Ramos (cell line): ENCODE results near the gene POLR2E.

Source experiments
- in situ Hi-C: fragments of 300-500 bp; cut with MboI; formaldehyde crosslinking; loops from one replicate; pipeline ENCODE4 v1.14.3; 2022; ENCODE audit warnings: low sequenced_read_pairs; ENCODE audit not compliant: unreplicated experiment

POLR2E gene

DNA sequence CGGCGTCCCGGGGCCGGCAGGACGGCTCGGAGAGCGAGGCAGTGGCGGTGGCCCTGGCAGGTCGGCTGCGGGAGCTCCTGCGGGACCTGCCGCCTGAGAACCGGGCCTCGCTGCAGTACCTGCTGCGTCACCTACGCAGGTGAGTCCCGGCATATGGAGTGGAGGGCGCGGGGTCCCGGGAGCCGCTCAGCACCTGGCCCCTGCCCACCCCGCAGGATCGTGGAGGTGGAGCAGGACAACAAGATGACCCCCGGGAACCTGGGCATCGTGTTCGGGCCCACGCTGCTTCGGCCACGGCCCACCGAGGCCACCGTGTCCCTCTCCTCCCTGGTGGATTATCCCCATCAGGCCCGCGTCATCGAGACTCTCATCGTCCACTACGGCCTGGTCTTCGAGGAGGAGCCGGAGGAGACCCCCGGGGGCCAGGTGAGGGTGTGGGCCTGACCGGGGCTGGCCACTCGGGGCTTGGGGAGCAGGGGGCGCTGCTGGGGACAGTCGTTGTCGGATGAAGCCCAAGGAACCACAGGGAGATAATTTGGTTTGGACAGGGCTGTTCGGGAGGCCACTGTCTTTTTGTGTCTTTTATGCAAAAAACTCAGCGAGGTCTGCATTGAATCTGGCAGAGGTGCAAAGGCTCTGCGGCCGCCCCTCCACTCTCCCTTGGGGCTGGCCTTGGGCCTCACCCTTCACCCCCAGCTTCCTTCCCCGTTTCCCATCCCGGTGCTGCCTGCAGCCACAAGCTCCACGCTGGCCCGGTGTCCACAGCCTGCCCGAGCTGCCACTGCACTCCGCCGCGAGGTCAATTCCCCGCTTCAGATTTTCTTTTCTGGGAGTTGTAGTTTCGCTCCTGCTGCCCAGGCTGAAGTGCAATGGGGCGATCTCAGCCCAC, 12.0 kb downstream of the POLR2E start:
- in situ Hi-C loops = no loop called here

DNA sequence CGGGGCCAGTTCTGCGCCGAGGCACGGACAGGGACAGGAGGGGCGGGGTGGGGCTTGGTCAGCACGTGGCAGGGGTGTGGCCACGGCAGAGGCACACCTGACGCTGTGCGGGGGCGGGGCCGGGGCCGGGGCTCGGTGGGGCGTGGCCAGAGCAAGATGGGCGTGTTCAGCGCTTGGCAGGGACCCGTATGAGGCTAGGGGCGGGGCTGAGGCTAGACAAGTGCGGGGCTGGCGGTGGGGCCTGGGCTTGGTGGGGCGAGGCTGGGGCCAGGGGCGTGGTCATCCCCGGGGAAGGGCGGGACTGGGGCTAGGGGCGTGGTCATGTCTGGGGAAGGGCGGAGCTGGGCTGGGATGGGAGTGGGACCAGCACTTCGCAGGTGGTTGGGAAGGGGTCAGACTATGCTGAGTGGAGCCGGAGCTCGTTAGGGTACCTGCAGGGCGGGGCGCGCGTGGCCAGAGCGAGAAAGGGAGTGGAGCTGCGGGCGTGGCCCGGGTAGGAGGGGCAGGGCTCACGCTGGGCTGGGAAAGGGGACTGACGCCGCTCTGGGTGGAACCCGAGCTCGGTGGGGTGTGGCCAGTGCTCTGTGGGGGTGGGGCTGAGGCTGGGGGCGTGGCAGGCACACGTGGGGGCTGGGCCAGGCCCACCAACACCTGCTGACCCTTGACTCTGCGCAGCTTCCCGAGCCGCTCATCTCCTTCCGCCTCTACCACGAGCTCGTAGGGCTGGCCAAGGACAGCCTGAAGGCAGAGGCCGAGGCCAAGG, 12.8 kb downstream of the POLR2E start:
- in situ Hi-C loops = no loop called here

DNA sequence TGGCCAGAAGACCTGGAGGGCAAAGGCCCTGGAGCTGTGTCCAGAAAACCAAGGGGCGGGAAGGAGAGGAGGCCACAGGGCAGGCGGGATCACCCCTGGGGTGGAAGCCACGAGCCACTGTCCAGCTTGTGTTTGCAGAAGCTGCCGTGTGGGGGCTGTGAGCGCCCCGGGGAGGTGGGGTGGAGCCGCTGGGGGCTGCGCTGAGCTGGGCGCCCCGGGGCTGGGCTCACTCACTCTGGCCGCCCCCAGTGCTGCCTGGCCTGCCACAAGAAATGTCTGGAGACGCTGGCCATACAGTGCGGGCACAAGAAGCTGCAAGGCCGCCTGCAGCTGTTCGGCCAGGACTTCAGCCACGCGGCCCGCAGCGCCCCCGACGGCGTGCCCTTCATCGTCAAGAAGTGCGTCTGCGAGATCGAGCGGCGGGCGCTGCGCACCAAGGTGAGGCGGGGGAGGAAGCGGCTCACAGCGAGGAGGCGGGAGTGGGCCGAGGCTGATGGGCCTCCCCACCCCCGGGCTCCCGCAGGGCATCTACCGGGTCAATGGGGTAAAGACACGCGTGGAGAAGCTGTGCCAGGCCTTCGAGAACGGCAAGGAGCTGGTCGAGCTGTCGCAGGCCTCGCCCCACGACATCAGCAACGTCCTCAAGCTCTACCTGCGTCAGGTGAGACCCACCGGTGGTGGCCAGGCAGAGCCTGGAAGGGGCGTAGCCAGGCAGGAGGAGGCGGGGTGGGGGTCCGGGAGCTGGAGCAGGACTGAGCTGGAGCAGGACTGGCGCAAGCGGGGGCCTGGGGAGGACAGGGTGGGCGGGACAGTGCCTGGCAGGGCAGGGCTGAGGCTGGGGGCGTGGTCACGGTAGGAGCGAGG, 13.6 kb downstream of the POLR2E start:
- in situ Hi-C loops = no loop called here

- in situ Hi-C loops = no loop called here
Observed at GRCh38 chr19:1080360-1081161, 14.6 kb downstream of the POLR2E start.

DNA sequence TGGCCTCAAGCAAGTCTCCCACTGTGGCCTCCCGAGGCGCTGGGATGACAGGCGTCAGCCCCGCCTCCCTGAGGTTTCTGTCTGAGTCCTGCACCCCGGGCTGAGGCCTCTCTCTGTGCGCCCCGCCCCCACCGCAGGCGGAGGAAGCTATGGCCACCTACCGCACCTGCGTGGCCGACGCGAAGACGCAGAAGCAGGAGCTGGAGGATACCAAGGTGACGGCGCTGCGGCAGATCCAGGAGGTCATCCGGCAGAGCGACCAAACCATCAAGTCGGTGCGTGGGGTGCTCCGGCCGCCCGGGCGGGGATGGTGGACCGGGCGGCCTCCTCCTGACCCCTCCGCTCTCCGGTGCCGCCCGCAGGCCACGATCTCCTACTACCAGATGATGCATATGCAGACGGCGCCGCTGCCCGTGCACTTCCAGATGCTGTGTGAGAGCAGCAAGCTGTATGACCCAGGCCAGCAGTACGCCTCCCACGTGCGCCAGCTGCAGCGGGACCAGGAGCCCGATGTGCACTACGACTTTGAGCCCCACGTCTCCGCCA, 15.5 kb downstream of the POLR2E start:
- in situ Hi-C loops = no loop called here

GRCh38 chr19:1076951-1077350, 18.2 kb downstream of the POLR2E start:
- in situ Hi-C loops = no loop called here

DNA sequence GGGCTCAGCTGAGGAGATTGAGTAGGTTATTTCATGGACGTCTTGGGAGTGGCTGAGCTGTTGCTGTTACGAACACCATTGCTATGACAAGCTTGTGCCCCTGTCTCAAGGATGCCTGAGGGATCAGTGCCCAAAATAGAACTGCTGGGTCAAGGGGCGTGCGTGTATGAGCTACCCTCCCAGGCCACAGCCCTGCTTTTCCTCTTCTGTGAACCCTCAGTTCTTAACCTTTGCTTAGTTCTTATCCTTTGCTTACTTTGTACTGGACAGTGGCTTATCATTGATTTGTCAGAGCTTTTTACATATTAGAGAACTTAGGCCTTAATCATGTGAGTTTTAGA, 19.2 kb downstream of the POLR2E start:
- in situ Hi-C loops = no loop called here

DNA sequence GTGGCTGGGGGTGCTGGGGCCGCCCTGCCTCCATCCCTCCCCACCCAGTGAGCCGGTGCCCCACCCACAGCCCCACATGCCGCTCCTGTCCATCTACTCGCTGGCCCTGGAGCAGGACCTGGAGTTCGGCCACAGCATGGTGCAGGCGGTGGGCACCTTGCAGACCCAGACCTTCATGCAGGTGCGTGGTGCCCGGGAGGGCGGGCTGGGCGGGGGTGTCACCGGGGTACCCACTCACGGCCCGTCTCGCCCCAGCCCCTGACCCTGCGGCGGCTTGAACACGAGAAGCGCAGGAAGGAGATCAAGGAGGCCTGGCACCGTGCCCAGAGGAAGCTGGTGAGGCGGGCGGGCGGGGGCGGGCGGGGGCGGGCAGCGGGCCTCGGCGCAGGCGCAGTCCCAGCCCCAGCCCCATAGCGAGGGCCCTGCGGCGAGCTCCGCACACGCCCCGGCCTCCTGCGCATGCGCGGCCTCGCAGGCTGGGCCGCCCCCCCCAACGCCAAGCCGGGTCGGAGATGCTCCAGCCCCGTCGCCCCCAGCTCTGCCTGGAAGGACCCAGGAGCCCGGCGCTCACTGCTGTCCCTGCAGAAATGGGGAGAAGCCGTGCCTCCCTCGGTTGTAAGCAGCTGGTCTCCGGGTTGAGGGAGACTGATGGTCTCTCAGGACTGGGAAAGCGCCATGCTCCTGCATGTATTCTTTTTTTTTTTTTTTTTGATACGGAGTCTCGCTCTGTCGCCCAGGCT, 20.5 kb downstream of the POLR2E start:
- in situ Hi-C loops = no loop called here

DNA sequence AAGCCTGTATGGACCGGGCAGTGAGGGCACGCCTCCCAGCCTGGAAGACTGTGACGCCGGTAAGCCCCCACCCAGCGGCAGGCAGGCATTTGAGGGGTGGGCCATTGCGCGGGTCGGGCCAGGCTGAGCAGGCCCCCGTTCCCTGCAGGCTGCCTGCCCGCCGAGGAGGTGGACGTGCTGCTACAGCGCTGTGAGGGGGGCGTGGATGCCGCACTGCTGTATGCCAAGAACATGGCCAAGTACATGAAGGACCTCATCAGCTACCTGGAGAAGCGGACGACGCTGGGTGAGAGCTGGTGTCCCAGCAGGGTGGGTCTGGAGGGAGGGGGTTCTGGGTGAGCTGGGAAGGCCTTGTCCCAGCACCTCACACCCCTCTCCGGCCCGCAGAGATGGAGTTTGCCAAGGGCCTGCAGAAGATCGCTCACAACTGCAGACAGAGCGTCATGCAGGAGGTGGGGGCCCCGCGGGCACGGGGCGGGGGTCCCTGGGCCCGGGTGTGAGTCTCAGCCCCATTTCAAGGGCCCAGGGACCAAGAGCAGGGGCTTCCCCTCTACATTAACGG, 21.1 kb downstream of the POLR2E start:
- in situ Hi-C loops = no loop called here

- in situ Hi-C loops = no loop called here
Observed at GRCh38 chr19:1073063-1073955, 21.9 kb downstream of the POLR2E start.

DNA sequence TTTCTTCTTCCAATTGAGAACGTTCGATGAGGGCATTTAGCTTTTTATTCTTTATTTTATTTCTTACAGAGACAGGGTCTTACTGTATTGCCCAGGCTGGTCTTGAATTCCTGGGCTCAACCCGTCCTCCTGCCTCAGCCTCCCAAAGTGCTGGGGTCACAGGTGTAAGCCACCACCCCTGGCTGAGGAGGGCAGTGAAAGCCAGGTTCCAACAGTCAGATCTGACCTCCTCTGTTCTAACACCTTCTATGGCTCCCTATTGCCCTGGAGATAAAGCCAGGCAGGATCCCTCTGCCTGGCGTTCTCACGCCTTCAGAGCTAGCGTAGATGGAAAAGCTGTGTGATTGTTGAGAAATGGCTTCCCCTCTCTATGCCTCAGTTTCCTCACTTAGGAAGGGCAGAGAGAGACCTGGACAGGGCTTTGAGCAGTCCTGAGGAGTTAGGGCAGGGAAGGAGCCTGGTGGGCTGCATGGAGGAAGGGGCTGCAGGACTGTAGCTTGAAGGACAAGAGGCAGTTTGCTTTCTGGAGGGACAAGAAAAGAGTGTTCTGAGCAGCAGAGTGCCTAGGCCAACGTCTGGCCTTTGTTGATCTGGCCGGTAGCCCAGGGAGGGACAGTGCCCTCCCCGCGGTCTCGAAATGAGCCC, 22.7 kb downstream of the POLR2E start:
- in situ Hi-C loops = no loop called here

DNA sequence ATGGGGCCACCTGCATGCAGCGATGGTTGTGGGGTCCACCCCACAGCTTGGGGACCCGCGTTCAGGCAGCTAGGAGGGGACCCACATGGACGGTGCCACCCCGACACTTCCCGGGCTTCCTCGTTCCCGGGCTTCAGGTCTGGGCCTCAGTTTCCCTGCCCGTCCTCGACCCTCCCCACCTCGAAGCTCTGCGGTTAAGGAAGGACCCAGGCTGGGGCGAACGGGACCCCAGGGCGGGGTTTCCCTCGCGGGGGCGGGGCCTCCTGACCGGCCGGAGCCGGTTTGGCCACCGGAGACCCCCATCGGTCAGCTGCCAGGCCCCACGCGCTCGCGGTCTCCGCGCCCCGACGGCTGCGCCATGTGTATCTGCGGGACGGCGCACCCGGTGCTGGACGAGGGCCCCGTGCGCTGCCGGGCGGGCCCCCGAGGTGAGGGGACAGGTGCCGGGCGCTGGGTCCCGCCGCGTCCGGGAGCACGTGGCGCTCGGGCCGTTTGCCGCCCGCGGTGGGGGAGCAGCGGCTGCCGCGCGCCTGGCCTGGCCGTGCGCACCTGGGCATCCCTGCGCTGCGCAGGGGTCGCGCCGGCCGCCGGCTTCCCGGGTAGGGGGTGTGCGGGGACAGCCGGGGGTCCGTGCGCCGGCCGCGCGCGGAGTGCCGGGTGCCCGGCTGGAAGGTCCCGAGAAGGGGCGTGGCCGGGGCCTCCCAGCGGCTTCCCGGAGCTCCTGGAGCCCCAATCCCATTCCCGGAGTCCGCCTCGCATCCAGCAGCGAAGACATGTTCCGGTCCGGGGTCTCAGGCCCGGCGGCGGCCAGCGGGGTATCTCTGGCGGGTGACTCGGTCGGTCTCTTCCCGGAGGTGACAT, 24.0 kb downstream of the POLR2E start:
- in situ Hi-C loops = no loop called here

GRCh38 chr19:1070576-1070930, 24.6 kb downstream of the POLR2E start:
- in situ Hi-C loops = no loop called here

- in situ Hi-C loops = no loop called here
Observed at GRCh38 chr19:1069009-1069779, 26.0 kb downstream of the POLR2E start.
